ENCODE data around the gene UBL7. TPM values are rescaled to one million over a fixed set of nuclear protein-coding genes. Genes with fewer than 3 reads are reported as not detected.

UBL7 gene
- total and polyA plus RNA-seq, 4 donors = 12.7 to 19.5 (median 18.2) TPM

DNA sequence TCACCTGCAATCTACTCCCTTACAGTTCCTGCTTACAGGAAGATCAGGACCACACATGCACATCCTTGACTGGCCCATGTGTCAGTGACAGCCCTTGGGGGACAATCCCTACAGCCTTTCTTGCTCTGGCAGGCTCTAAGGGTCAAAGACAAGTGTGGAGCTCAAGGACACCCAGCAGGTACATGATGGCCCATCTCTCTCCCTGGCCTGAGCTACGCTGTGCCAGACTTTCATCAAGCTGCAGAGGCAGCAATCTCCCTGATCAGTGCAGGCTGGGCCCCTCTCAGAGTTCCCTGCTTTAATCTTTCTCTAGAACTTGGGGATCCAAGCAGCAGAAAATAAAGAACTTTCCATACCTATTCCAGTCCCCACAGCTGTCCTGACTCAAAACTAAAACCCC lies 29.8 kb downstream of the UBL7 start:
- no peak overlapping the region for H3K4me3 ChIP-seq (ENCODE audit: low read depth in 1 of 3, low read length in 3 of 3)
- no peaks in the 10 kb centered on the region for H3K27me3 ChIP-seq (ENCODE audit: control insufficient read depth in 4 of 4, insufficient read depth in 4 of 4, low read length in 3 of 4)
- no peaks in the 10 kb centered on the region for H3K9me3 ChIP-seq (ENCODE audit: control insufficient read depth in 4 of 4, low read length in 3 of 4)
- TF ChIP-seq YY1 (IDR thresholded peaks at IDR 0.05) (no peak), NR2F2 (IDR thresholded peaks at IDR 0.05) (no peak), RAD21 (IDR thresholded peaks at IDR 0.05) (no peak), FOXA1 (IDR thresholded peaks at IDR 0.05) (no peak), FOXA2 (IDR thresholded peaks at IDR 0.05) (no peak), TAF1 (conservative IDR thresholded peaks at IDR 0.05) (no peak)
- TF ChIP-seq, protein P1, sequence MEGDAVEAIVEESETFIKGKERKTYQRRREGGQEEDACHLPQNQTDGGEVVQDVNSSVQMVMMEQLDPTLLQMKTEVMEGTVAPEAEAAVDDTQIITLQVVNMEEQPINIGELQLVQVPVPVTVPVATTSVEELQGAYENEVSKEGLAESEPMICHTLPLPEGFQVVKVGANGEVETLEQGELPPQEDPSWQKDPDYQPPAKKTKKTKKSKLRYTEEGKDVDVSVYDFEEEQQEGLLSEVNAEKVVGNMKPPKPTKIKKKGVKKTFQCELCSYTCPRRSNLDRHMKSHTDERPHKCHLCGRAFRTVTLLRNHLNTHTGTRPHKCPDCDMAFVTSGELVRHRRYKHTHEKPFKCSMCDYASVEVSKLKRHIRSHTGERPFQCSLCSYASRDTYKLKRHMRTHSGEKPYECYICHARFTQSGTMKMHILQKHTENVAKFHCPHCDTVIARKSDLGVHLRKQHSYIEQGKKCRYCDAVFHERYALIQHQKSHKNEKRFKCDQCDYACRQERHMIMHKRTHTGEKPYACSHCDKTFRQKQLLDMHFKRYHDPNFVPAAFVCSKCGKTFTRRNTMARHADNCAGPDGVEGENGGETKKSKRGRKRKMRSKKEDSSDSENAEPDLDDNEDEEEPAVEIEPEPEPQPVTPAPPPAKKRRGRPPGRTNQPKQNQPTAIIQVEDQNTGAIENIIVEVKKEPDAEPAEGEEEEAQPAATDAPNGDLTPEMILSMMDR (IDR thresholded peaks at IDR 0.05; ENCODE audit: low read depth, low read length, missing input control) = no peak
- no peak overlapping the region for H3K27ac ChIP-seq (ENCODE audit: low read depth in 1 of 2, low read length in 2 of 2)
- WGBS = 100% methylated on average over 1 of the region's 1 CpG
- H3K9ac ChIP-seq (ENCODE audit: low read depth in 1 of 2, low read length in 2 of 2) = no peak overlapping the region
- H3K36me3 ChIP-seq (ENCODE audit: control insufficient read depth in 4 of 4, insufficient read depth in 3 of 4, low read depth in 1 of 4, low read length in 3 of 4) = no peaks in the 10 kb centered on the region
- peaks cover 2 to 15% (median 4%) of the 10 kb centered on the region in 4 donors for H3K4me1 ChIP-seq (ENCODE audit: control insufficient read depth in 4 of 4, insufficient read depth in 4 of 4, low read length in 3 of 4)
- no peak for DNase-seq (ENCODE audit: low spot score)

DNA sequence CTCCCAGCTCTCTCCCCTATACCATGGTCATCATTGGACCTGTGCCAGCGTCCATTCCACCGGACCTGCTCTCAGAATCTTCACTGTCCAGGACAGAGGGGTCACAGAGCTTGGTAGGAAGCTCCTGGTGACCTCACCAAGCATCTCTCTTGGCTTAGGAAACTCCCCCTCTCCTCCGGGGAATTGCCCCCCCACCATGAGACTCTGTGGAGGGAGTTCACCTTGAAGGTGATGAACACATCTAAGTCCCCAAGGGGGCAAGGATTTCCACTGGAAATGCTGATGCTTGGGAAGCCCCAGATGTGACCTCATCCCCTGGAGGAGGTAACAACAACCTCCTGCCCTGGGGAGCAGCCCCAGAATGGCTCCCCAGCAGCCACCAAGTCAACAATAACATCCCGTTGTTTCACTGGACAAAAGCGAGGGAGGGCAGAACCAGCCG lies 30.4 kb downstream of the UBL7 start:
- Histone ChIP-seq H3K9me3 (ENCODE audit: control insufficient read depth in 4 of 4, low read length in 3 of 4) (no peaks in the 10 kb centered on the region), H3K36me3 (ENCODE audit: control insufficient read depth in 4 of 4, insufficient read depth in 3 of 4, low read depth in 1 of 4, low read length in 3 of 4) (no peaks in the 10 kb centered on the region), H3K9ac (ENCODE audit: low read depth in 1 of 2, low read length in 2 of 2) (no peak overlapping the region), H3K27me3 (ENCODE audit: control insufficient read depth in 4 of 4, insufficient read depth in 4 of 4, low read length in 3 of 4) (no peaks in the 10 kb centered on the region), H3K4me1 (ENCODE audit: control insufficient read depth in 4 of 4, insufficient read depth in 4 of 4, low read length in 3 of 4) (peaks cover 2 to 15% (median 4%) of the 10 kb centered on the region in 4 donors), H3K27ac (ENCODE audit: low read depth in 1 of 2, low read length in 2 of 2) (no peak overlapping the region), H3K4me3 (ENCODE audit: low read depth in 1 of 3, low read length in 3 of 3) (no peak overlapping the region)
- 69% methylated on average over 6 of the region's 6 CpGs for WGBS
- DNase-seq (ENCODE audit: low spot score) = no peak
- TF ChIP-seq, protein P1 (IDR thresholded peaks at IDR 0.05; ENCODE audit: low read depth, low read length, missing input control) = no peak
- TF ChIP-seq, protein P2, sequence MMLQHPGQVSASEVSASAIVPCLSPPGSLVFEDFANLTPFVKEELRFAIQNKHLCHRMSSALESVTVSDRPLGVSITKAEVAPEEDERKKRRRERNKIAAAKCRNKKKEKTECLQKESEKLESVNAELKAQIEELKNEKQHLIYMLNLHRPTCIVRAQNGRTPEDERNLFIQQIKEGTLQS (IDR thresholded peaks at IDR 0.05) = no peak
- TF ChIP-seq RAD21 (IDR thresholded peaks at IDR 0.05) (no peak), JUND (IDR thresholded peaks at IDR 0.05) (no peak), RXRA (IDR thresholded peaks at IDR 0.05) (no peak), YY1 (IDR thresholded peaks at IDR 0.05) (no peak), EGR1 (IDR thresholded peaks at IDR 0.05; ENCODE audit: low read depth in 2 of 2) (no peak), HNF4A (conservative IDR thresholded peaks at IDR 0.05) (no peak), HNF4G (IDR thresholded peaks at IDR 0.05) (no peak), SP1 (IDR thresholded peaks at IDR 0.05) (no peak)
- TF ChIP-seq, protein P3, sequence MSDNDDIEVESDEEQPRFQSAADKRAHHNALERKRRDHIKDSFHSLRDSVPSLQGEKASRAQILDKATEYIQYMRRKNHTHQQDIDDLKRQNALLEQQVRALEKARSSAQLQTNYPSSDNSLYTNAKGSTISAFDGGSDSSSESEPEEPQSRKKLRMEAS (IDR thresholded peaks at IDR 0.05) = no peak
- TF ChIP-seq, protein P4, sequence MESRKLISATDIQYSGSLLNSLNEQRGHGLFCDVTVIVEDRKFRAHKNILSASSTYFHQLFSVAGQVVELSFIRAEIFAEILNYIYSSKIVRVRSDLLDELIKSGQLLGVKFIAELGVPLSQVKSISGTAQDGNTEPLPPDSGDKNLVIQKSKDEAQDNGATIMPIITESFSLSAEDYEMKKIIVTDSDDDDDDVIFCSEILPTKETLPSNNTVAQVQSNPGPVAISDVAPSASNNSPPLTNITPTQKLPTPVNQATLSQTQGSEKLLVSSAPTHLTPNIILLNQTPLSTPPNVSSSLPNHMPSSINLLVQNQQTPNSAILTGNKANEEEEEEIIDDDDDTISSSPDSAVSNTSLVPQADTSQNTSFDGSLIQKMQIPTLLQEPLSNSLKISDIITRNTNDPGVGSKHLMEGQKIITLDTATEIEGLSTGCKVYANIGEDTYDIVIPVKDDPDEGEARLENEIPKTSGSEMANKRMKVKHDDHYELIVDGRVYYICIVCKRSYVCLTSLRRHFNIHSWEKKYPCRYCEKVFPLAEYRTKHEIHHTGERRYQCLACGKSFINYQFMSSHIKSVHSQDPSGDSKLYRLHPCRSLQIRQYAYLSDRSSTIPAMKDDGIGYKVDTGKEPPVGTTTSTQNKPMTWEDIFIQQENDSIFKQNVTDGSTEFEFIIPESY (IDR thresholded peaks at IDR 0.05) = no peak
